Caco-2 (cell line): ENCODE data around the gene ZSCAN5C. TPM values are rescaled to one million over a fixed set of nuclear protein-coding genes. Genes with fewer than 3 reads are reported as not detected.
"Not testable (repeated sequence)": the region's sequence is repeated elsewhere in the genome, so short reads cannot be mapped to it uniquely, and the experiment has no call there.

Source experiments
- BruUV-seq: library from RNA; stranded (reverse); fragments of 400-500 nt; replicated peaks from 2 replicates; lab custom pipeline; 2021; lab: Mats Ljungman, UMichigan
- CTCF ChIA-PET: fragments of 300-600 bp; sonication (Branson Sonifier 250); formaldehyde crosslinking; loops from one replicate; lab custom pipeline; 2022; ENCODE audit warnings: antibody characterized with exemption; lab: Charles Lee
- POLR2A ChIA-PET: fragments of 300-600 bp; sonication (Branson Sonifier 250); formaldehyde crosslinking; loops from one replicate; lab custom pipeline; 2022; ENCODE audit warnings: antibody characterized with exemption; lab: Charles Lee
- DNase-seq, 2 experiments: peaks; one replicate each; pipeline versions ENCODE4 v3.0.0 to v3.0.0-alpha.2; 2020 to 2022
- H3K27me3 ChIP-seq: replicated peaks from 2 replicates; pipeline ENCODE4 v1.6.0; 2011; ENCODE audit warnings: low read length; ENCODE audit not compliant: control insufficient read depth, insufficient read depth
- H3K36me3 ChIP-seq: 2 replicates; pipeline ENCODE4 v1.5.1; 2011; ENCODE audit warnings: low read length; ENCODE audit not compliant: control insufficient read depth, insufficient read depth
- H3K4me1 ChIP-seq: fragments of 250-450 bp; sonication (Bioruptor Pico); 2 replicates; pipeline ENCODE4 v1.5.1; 2020; ENCODE audit warnings: mild to moderate bottlenecking
- H3K4me3 ChIP-seq: 2 replicates; pipeline ENCODE4 v1.5.1; 2011; ENCODE audit warnings: low read depth, mild to moderate bottlenecking, control low read depth, low read length
- H3K9me3 ChIP-seq: fragments of 250-450 bp; sonication (Bioruptor Pico); 2 replicates; pipeline ENCODE4 v1.5.1; 2020; ENCODE audit warnings: mild to moderate bottlenecking, moderate library complexity
- H3K27ac Mint-ChIP-seq: one replicate; pipeline ENCODE4 v1.8.0; 2022; ENCODE audit warnings: mixed read lengths; ENCODE audit not compliant: unreplicated experiment
- H3K27me3 Mint-ChIP-seq: one replicate; pipeline ENCODE4 v1.8.0; 2022; ENCODE audit warnings: mixed read lengths; ENCODE audit not compliant: insufficient read depth, unreplicated experiment
- H3K36me3 Mint-ChIP-seq: one replicate; pipeline ENCODE4 v1.8.0; 2022; ENCODE audit warnings: mild to moderate bottlenecking, mixed read lengths; ENCODE audit not compliant: insufficient read depth, unreplicated experiment
- H3K4me1 Mint-ChIP-seq: one replicate; pipeline ENCODE4 v1.8.0; 2022; ENCODE audit warnings: low read depth, mixed read lengths; ENCODE audit not compliant: unreplicated experiment
- H3K4me3 Mint-ChIP-seq: one replicate; pipeline ENCODE4 v1.8.0; 2022; ENCODE audit warnings: mild to moderate bottlenecking, moderate library complexity, mixed read lengths; ENCODE audit not compliant: unreplicated experiment
- H3K9me3 Mint-ChIP-seq: one replicate; pipeline ENCODE4 v1.8.0; 2022; ENCODE audit warnings: mixed read lengths; ENCODE audit not compliant: unreplicated experiment
- intact Hi-C: fragments of 100-400 bp; cut with micrococcal nuclease; formaldehyde crosslinking; loops from one replicate; pipeline ENCODE4 v1.10.0; 2022; ENCODE audit not compliant: unreplicated experiment
- total RNA-seq: library from RNA; stranded (reverse); gene quantifications from 2 replicates; pipeline ENCODE4 v1.2.3, GENCODE V29; 2022
- TF ChIP-seq, protein P1 (sequence below), 2 experiments: fragments of 200-600 bp in 1 of 2; IDR thresholded peaks; 1 replicate in 1 of 2; 2 replicates in 1 of 2; pipeline versions ENCODE4 v1.5.1 to v1.8.0; 2011 to 2022; ENCODE audit warnings: antibody characterized with exemption in 1 of 2, control low read depth in 1 of 2, inconsistent platforms in 1 of 2, low read depth in 1 of 2, low read length in 1 of 2, mild to moderate bottlenecking in 1 of 2, moderate library complexity in 1 of 2; ENCODE audit not compliant: insufficient read depth in 1 of 2, severe bottlenecking in 1 of 2, unreplicated experiment in 1 of 2

ZSCAN5C gene
- total RNA-seq, 1 experiment from 2014 or later, result not detected

DNA sequence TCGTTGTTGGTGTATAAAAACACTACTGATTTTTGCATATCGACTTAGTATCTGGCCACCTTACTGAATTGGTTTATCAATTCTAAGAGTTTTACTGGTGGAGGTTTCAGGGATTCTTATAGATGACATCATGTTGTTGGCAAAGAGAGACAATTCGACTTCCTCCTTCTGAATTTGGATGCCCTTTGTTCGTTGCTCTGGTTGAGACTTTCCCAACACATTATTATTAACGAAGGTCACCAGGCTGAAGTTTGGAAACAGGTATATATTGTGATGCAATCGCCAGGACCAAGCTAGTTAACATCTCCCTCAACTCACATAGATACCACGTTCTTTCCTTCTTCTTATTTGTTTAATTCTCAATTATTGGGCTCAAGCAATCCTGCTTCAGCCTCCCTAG lies 2.4 kb upstream of the ZSCAN5C start:
- no TSS peak for BruUV-seq
- ChIA-PET CTCF (no interaction called here), POLR2A (interaction anchor here (0.6 kb wide), 1 partner anchor 91 kb away, joined by 3 read pairs; no protein-coding TSS in a partner anchor)
- Mint-ChIP-seq H3K36me3 (no peaks in the 10 kb centered on the region), H3K4me1 (no peaks in the 10 kb centered on the region), H3K27ac (no peak overlapping the region), H3K4me3 (no peak overlapping the region), H3K27me3 (peaks cover 18% of the 10 kb centered on the region), H3K9me3 (no peaks in the 10 kb centered on the region)
- TF ChIP-seq, protein P1, sequence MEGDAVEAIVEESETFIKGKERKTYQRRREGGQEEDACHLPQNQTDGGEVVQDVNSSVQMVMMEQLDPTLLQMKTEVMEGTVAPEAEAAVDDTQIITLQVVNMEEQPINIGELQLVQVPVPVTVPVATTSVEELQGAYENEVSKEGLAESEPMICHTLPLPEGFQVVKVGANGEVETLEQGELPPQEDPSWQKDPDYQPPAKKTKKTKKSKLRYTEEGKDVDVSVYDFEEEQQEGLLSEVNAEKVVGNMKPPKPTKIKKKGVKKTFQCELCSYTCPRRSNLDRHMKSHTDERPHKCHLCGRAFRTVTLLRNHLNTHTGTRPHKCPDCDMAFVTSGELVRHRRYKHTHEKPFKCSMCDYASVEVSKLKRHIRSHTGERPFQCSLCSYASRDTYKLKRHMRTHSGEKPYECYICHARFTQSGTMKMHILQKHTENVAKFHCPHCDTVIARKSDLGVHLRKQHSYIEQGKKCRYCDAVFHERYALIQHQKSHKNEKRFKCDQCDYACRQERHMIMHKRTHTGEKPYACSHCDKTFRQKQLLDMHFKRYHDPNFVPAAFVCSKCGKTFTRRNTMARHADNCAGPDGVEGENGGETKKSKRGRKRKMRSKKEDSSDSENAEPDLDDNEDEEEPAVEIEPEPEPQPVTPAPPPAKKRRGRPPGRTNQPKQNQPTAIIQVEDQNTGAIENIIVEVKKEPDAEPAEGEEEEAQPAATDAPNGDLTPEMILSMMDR (IDR thresholded peaks at IDR 0.05; ENCODE audit: insufficient read depth in 1 of 2, low read depth in 1 of 2, low read length in 1 of 2, severe bottlenecking in 1 of 2, unreplicated experiment in 1 of 2), result no peak
- Histone ChIP-seq H3K36me3 (no peaks in the 10 kb centered on the region), H3K27me3 (no peaks in the 10 kb centered on the region), H3K4me3 (no peak overlapping the region), H3K4me1 (no peaks in the 10 kb centered on the region), H3K9me3 (no peaks in the 10 kb centered on the region)
- DNase-seq, result no peak
- intact Hi-C loops, result no loop called here

DNA sequence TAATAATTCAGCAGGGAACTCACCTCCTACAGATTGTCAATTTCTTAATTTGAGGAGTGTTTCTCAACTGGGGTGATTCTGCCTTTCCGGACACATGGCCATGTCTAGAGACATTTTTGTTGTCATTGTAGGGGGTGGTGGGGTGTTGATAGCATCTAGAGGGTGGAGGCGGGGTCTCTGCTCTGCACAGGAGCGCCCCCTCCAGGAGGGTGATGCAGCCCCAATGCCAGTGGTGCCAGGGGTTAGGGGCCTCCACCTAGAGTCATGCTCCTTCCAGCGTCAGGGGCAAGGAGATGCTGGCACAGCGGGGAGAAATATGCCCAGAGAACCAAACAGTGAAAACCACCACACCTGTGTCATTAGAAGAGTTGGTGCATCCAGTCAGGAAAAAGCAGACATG lies 5.5 kb downstream of the ZSCAN5C start:
- H3K27ac Mint-ChIP-seq, H3K9me3 ChIP-seq, DNase-seq, BruUV-seq, H3K4me1 ChIP-seq, intact Hi-C loops, H3K36me3 ChIP-seq, POLR2A ChIA-PET, CTCF ChIA-PET, H3K4me3 ChIP-seq, H3K27me3 ChIP-seq, H3K4me3 Mint-ChIP-seq, H3K9me3 Mint-ChIP-seq, H3K4me1 Mint-ChIP-seq, H3K36me3 Mint-ChIP-seq: not testable (repeated sequence)
- H3K27me3 Mint-ChIP-seq, result peaks cover 12% of the 10 kb centered on the region

DNA sequence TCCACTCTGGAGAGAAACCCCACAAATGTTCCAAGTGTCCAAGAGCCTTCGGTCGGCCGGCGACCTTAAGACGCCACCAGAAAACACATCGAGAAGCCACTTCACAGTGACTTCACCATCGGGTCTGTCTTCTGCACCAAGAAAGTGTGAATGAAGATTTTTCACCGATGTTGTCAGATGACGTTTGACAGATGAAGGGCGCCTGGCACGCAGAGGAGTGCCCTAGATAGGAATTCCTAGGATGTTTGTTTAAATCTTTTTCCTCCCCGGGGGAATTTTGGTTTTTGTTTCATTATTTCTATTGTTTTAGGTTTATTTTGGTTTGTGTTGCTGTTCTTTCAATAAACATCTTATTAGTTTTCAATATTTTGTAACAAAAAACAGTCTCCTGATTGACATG lies 7.0 kb downstream of the ZSCAN5C start:
- POLR2A ChIA-PET, result no interaction called here

DNA sequence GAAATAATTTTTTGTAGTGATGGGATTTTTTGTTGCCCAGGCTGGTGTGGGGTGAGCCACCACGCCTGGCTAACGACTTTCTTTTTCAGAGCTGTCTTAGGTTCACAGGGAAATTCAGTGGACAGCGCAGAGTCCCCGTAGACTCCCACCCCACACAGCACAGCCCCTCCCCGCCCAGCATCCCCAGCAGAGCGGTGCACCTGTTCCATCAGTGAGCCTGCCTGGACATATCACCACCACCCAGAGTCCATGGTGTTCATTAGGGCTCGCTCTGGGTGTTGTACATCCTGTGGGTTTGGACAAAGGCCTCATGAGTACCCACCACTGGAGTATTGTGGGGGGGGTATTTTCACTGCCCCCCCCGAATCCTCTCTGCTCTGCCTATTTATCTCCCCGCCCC lies 8.0 kb downstream of the ZSCAN5C start:
- H3K4me3 ChIP-seq, H3K27me3 ChIP-seq, intact Hi-C loops, CTCF ChIA-PET, H3K36me3 ChIP-seq, H3K9me3 Mint-ChIP-seq, H3K4me1 ChIP-seq, H3K9me3 ChIP-seq, DNase-seq, BruUV-seq, H3K4me3 Mint-ChIP-seq, H3K4me1 Mint-ChIP-seq, H3K36me3 Mint-ChIP-seq, POLR2A ChIA-PET, H3K27ac Mint-ChIP-seq: not testable (repeated sequence)
- peaks cover 16% of the 10 kb centered on the region for H3K27me3 Mint-ChIP-seq

More for the DNA sequence above, 7.0 kb downstream of the ZSCAN5C start:
- Histone ChIP-seq H3K36me3 (no peaks in the 10 kb centered on the region), H3K27me3 (no peaks in the 10 kb centered on the region), H3K9me3 (no peaks in the 10 kb centered on the region), H3K4me3 (no peak overlapping the region), H3K4me1 (no peaks in the 10 kb centered on the region)
- no peaks in the 10 kb centered on the region for H3K36me3 Mint-ChIP-seq
- intact Hi-C loops, result no loop called here
- TF ChIP-seq, protein P1 (IDR thresholded peaks at IDR 0.05; ENCODE audit: insufficient read depth in 1 of 2, low read depth in 1 of 2, low read length in 1 of 2, severe bottlenecking in 1 of 2, unreplicated experiment in 1 of 2), result no peak
- H3K9me3 Mint-ChIP-seq, result no peaks in the 10 kb centered on the region
- H3K4me1 Mint-ChIP-seq, result no peaks in the 10 kb centered on the region
- CTCF ChIA-PET, result no interaction called here
- H3K4me3 Mint-ChIP-seq, result no peak overlapping the region
- peaks cover 16% of the 10 kb centered on the region for H3K27me3 Mint-ChIP-seq
- no peak for DNase-seq
- no peak overlapping the region for H3K27ac Mint-ChIP-seq
- no TSS peak for BruUV-seq
